Fibroblast of lung (primary cell): ENCODE results near the gene BMP6. TPM values are rescaled to one million over a fixed set of nuclear protein-coding genes. Genes with fewer than 3 reads are reported as not detected.

Source experiments
- DNase-seq, 2 donors: peaks; one replicate each; pipeline versions ENCODE4 v3.0.0 to v3.0.0-alpha.2; 2010; ENCODE audit warnings: low read depth in 2 of 2
- H2AFZ ChIP-seq: 2 replicates; pipeline ENCODE4 v1.5.1; 2012; ENCODE audit warnings: low read length, control low read depth, inconsistent platforms
- H3K27ac ChIP-seq: 2 replicates; pipeline ENCODE4 v1.5.1; 2011; ENCODE audit warnings: low read length, control low read depth; ENCODE audit not compliant: insufficient read depth
- H3K27me3 ChIP-seq: 2 replicates; pipeline ENCODE4 v1.5.1; 2011; ENCODE audit warnings: mild to moderate bottlenecking, low read length; ENCODE audit not compliant: control insufficient read depth, insufficient read depth
- H3K36me3 ChIP-seq: 2 replicates; pipeline ENCODE4 v1.5.1; 2011; ENCODE audit warnings: low read length; ENCODE audit not compliant: control insufficient read depth, insufficient read depth
- H3K4me1 ChIP-seq: 2 replicates; pipeline ENCODE4 v1.5.1; 2011; ENCODE audit warnings: low read length; ENCODE audit not compliant: control insufficient read depth, insufficient read depth; ENCODE audit errors: extremely low read depth
- H3K4me2 ChIP-seq: 2 replicates; pipeline ENCODE4 v1.5.1; 2011; ENCODE audit warnings: low read length, control low read depth; ENCODE audit not compliant: insufficient read depth; ENCODE audit errors: extremely low read depth
- H3K4me3 ChIP-seq, 4 experiments: fragments of 200-600 bp in 1 of 4; sonication (generic) in 1 of 4; replicated peaks in 1 of 4; 2 replicates each; pipeline ENCODE4 v1.5.1; 2011 to 2016; ENCODE audit warnings: low read length in 4 of 4, low read depth in 3 of 4, mild to moderate bottlenecking in 3 of 4, control low read depth in 2 of 4, inconsistent platforms in 1 of 4, mixed read lengths in 1 of 4; ENCODE audit not compliant: insufficient read depth in 1 of 4; ENCODE audit errors: control extremely low read depth in 1 of 4
- H3K79me2 ChIP-seq: 2 replicates; pipeline ENCODE4 v1.5.1; 2012; ENCODE audit warnings: mild to moderate bottlenecking, low read length, inconsistent platforms; ENCODE audit not compliant: control insufficient read depth, insufficient read depth
- H3K9ac ChIP-seq: 2 replicates; pipeline ENCODE4 v1.5.1; 2011; ENCODE audit warnings: mild to moderate bottlenecking, low read length, control low read depth; ENCODE audit not compliant: insufficient read depth
- H3K9me3 ChIP-seq: 2 replicates; pipeline ENCODE4 v1.5.1; 2012; ENCODE audit warnings: low read depth, low read length; ENCODE audit not compliant: control insufficient read depth, insufficient read depth
- H4K20me1 ChIP-seq: 2 replicates; pipeline ENCODE4 v1.5.1; 2011; ENCODE audit warnings: low read length; ENCODE audit not compliant: control insufficient read depth, insufficient read depth; ENCODE audit errors: extremely low read depth
- CTCF ChIP-seq, 2 donors: IDR thresholded peaks in 1 of 2; conservative IDR thresholded peaks in 1 of 2; 1 replicate in 1 of 2; 2 replicates in 1 of 2; pipeline ENCODE4 v1.5.1; 2011 to 2012; ENCODE audit warnings: low read length in 2 of 2, control low read depth in 1 of 2, inconsistent platforms in 1 of 2, low read depth in 1 of 2, mild to moderate bottlenecking in 1 of 2
- EZH2 ChIP-seq: IDR thresholded peaks from 2 replicates; pipeline ENCODE4 v1.5.1; 2012; ENCODE audit warnings: low read length, control low read depth, mild to moderate bottlenecking; ENCODE audit errors: missing control alignments
- polyA plus RNA-seq, 2 donors: library from polyadenylated mRNA; depleted of rRNA in 1 of 2; stranded (reverse) in 1 of 2; unstranded in 1 of 2; fragments of >200 nt; gene quantifications; 2 replicates each; pipeline ENCODE4 v1.2.1, GENCODE V29; 2011 to 2012; ENCODE audit warnings: missing spikeins in 1 of 2
- total RNA-seq: library from RNA; depleted of rRNA; stranded (reverse); fragments of >200 nt; gene quantifications from 2 replicates; pipeline ENCODE4 v1.2.1, GENCODE V29; 2014

Gene BMP6
- total and polyA plus RNA-seq, 2 donors (not counting 1 experiment from before 2014, with no cell fraction given), result under 0.01 to 0.20 TPM

- no peak overlapping the region for H3K9ac ChIP-seq
- no peak for DNase-seq
- no peak overlapping the region for H3K27ac ChIP-seq
- H3K4me1 ChIP-seq, result peaks cover 8% of the 10 kb centered on the region
- no peaks in the 10 kb centered on the region for H3K79me2 ChIP-seq
- no peaks in the 10 kb centered on the region for H3K36me3 ChIP-seq
- peaks cover 34% of the 10 kb centered on the region for H3K27me3 ChIP-seq
- H3K4me3 ChIP-seq, result no peak overlapping the region
- H3K9me3 ChIP-seq, result no peaks in the 10 kb centered on the region
- H3K4me2 ChIP-seq, result no peak overlapping the region
- H4K20me1 ChIP-seq, result no peaks in the 10 kb centered on the region
- no peak overlapping the region for H2AFZ ChIP-seq
- TF ChIP-seq CTCF (conservative IDR thresholded peaks at IDR 0.05 in 1 of 2, IDR thresholded peaks at IDR 0.05 in 1 of 2; ENCODE audit: low read depth in 1 of 2, low read length in 2 of 2) (no peak), EZH2 (no peak)
Observed at GRCh38 chr6:7723554-7723953, 2.3 kb upstream of the BMP6 start.

- no peak overlapping the region for H3K9ac ChIP-seq
- H3K27me3 ChIP-seq, result peaks cover 34% of the 10 kb centered on the region
- no peak for DNase-seq
- peaks cover 8% of the 10 kb centered on the region for H3K4me1 ChIP-seq
- H3K9me3 ChIP-seq, result no peaks in the 10 kb centered on the region
- TF ChIP-seq CTCF (conservative IDR thresholded peaks at IDR 0.05 in 1 of 2, IDR thresholded peaks at IDR 0.05 in 1 of 2; ENCODE audit: low read depth in 1 of 2, low read length in 2 of 2) (no peak), EZH2 (peak; percentile 60)
- H3K4me3 ChIP-seq, result peak overlapping the region in 2 of 4 experiments; percentile 44 to 56
- no peaks in the 10 kb centered on the region for H3K36me3 ChIP-seq
- no peaks in the 10 kb centered on the region for H4K20me1 ChIP-seq
- H2AFZ ChIP-seq, result no peak overlapping the region
- H3K4me2 ChIP-seq, result peak overlapping the region; percentile 89
- no peak overlapping the region for H3K27ac ChIP-seq
- H3K79me2 ChIP-seq, result no peaks in the 10 kb centered on the region
Observed at GRCh38 chr6:7725412-7725811, 487 bp upstream of the BMP6 start.

GRCh38 chr6:7726416-7727085 is 652 bp downstream of the BMP6 start:
- Histone ChIP-seq H3K36me3 (no peaks in the 10 kb centered on the region), H3K27ac (no peak overlapping the region), H3K4me1 (peaks cover 8% of the 10 kb centered on the region), H3K4me3 (peak overlapping the region; percentile 49 to 60 (median 54)), H3K79me2 (no peaks in the 10 kb centered on the region), H3K9ac (no peak overlapping the region), H3K9me3 (no peaks in the 10 kb centered on the region), H4K20me1 (no peaks in the 10 kb centered on the region), H3K4me2 (peak overlapping the region; percentile 89), H2AFZ (peak overlapping the region; percentile 37), H3K27me3 (peaks cover 34% of the 10 kb centered on the region)
- DNase-seq, result no peak
- no peak for TF ChIP-seq CTCF (conservative IDR thresholded peaks at IDR 0.05 in 1 of 2, IDR thresholded peaks at IDR 0.05 in 1 of 2; ENCODE audit: low read depth in 1 of 2, low read length in 2 of 2)
- TF ChIP-seq EZH2, result peak; percentile 91
